ENCODE measurements around the gene NAT16. TPM values are rescaled to one million over a fixed set of nuclear protein-coding genes. Genes with fewer than 3 reads are reported as not detected.
A peak's percentile ranks its signal among the peaks of the same experiment; 100 is the strongest.

Gene NAT16
- total and polyA plus RNA-seq, 2 experiments from 2014 or later = 0.21 to 0.31 TPM

DNA sequence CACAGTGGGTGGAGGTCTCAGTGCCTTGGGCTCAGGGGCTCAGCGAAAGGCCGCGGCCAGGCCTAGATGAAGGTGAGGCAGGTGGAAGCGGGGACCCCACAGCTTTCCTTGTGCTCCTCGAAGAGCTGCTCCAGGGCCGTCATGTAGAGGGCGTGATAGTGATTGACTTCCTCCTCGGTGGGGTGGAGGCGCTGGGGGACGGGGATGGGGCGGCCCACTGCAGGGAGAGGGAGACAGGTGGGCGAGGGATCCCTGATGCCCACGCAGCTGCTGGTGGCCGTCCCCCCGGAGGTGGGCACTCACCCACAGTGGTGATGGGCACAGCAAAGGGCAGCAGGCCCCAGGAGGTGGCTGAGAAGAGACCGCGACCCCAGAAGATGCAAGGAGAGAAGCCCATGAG, 15.8 kb upstream of the NAT16 start (continued):
- TF ChIP-seq, protein P1, sequence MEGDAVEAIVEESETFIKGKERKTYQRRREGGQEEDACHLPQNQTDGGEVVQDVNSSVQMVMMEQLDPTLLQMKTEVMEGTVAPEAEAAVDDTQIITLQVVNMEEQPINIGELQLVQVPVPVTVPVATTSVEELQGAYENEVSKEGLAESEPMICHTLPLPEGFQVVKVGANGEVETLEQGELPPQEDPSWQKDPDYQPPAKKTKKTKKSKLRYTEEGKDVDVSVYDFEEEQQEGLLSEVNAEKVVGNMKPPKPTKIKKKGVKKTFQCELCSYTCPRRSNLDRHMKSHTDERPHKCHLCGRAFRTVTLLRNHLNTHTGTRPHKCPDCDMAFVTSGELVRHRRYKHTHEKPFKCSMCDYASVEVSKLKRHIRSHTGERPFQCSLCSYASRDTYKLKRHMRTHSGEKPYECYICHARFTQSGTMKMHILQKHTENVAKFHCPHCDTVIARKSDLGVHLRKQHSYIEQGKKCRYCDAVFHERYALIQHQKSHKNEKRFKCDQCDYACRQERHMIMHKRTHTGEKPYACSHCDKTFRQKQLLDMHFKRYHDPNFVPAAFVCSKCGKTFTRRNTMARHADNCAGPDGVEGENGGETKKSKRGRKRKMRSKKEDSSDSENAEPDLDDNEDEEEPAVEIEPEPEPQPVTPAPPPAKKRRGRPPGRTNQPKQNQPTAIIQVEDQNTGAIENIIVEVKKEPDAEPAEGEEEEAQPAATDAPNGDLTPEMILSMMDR (conservative IDR thresholded peaks at IDR 0.05; ENCODE audit: low read depth in 2 of 2) = peak in 1 of 2 experiments; percentile 18; a peak in 1 of 4 replicates

DNA sequence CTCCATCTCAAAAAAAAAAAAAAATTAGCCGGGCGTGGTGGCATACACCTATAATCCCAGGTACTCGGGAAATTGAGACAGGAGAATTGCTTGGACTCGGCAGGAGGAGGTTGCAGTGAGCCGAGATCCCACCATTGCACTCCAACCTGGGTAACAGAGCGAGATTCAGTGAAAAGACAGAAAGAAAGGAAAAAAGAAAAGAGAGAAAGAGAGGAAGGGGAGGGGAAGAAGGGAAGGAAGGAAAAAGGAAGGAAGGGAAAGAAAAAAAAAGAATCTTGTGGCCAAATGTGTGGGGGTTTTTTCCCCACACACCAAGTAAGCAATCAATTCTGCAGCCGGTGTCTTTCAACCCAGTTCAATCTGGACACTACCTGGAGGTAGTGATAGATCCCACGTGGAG, 9.0 kb upstream of the NAT16 start:
- Histone ChIP-seq H3K4me3 (no peak overlapping the region), H3F3A (replicated peaks; ENCODE audit: low read depth) (0 out of 2 replicates have a peak, but pooled peaks cover 4% of the 10 kb centered on the region), H3K79me2 (replicated peaks; ENCODE audit: insufficient read depth) (no peaks in the 10 kb centered on the region), H2AFZ (no peak overlapping the region), H3K4me1 (ENCODE audit: insufficient read depth) (no peaks in the 10 kb centered on the region), H3K36me3 (ENCODE audit: insufficient read depth) (no peaks in the 10 kb centered on the region), H3K27me3 (ENCODE audit: insufficient read depth) (no peaks in the 10 kb centered on the region), H3K4me2 (no peak overlapping the region), H3K27ac (ENCODE audit: low read depth) (no peak overlapping the region), H4K20me1 (replicated peaks; ENCODE audit: insufficient read depth) (no peaks in the 10 kb centered on the region), H3K9me2 (ENCODE audit: insufficient read depth) (no peaks in the 10 kb centered on the region)
- DNase-seq (ENCODE audit: low spot score) (no peak), ATAC-seq (no peak)
- Mint-ChIP-seq H3K9me3 (peaks cover 5% of the 10 kb centered on the region; the same call in 2 of the 3 replicates), H3K36me3 (ENCODE audit: low read depth) (no peaks in the 10 kb centered on the region), H3K4me3 (no peak overlapping the region), H3K27ac (no peak overlapping the region), H3K4me1 (no peaks in the 10 kb centered on the region), H3K27me3 (ENCODE audit: insufficient read depth, low read depth, poor library complexity) (peaks cover 6% of the 10 kb centered on the region)
- TF ChIP-seq POLR2AphosphoS5 (IDR thresholded peaks at IDR 0.05; ENCODE audit: low read depth) = no peak
- no peak for TF ChIP-seq EZH2 (IDR thresholded peaks at IDR 0.05; ENCODE audit: low read depth, unreplicated experiment)
- TF ChIP-seq ZNF331 (CRISPR knock-in tag; IDR thresholded peaks at IDR 0.05; ENCODE audit: low read depth) = no peak
- TF ChIP-seq CREB1 (CRISPR knock-in tag; IDR thresholded peaks at IDR 0.05; ENCODE audit: low read depth) = no peak
- TF ChIP-seq, protein P2, sequence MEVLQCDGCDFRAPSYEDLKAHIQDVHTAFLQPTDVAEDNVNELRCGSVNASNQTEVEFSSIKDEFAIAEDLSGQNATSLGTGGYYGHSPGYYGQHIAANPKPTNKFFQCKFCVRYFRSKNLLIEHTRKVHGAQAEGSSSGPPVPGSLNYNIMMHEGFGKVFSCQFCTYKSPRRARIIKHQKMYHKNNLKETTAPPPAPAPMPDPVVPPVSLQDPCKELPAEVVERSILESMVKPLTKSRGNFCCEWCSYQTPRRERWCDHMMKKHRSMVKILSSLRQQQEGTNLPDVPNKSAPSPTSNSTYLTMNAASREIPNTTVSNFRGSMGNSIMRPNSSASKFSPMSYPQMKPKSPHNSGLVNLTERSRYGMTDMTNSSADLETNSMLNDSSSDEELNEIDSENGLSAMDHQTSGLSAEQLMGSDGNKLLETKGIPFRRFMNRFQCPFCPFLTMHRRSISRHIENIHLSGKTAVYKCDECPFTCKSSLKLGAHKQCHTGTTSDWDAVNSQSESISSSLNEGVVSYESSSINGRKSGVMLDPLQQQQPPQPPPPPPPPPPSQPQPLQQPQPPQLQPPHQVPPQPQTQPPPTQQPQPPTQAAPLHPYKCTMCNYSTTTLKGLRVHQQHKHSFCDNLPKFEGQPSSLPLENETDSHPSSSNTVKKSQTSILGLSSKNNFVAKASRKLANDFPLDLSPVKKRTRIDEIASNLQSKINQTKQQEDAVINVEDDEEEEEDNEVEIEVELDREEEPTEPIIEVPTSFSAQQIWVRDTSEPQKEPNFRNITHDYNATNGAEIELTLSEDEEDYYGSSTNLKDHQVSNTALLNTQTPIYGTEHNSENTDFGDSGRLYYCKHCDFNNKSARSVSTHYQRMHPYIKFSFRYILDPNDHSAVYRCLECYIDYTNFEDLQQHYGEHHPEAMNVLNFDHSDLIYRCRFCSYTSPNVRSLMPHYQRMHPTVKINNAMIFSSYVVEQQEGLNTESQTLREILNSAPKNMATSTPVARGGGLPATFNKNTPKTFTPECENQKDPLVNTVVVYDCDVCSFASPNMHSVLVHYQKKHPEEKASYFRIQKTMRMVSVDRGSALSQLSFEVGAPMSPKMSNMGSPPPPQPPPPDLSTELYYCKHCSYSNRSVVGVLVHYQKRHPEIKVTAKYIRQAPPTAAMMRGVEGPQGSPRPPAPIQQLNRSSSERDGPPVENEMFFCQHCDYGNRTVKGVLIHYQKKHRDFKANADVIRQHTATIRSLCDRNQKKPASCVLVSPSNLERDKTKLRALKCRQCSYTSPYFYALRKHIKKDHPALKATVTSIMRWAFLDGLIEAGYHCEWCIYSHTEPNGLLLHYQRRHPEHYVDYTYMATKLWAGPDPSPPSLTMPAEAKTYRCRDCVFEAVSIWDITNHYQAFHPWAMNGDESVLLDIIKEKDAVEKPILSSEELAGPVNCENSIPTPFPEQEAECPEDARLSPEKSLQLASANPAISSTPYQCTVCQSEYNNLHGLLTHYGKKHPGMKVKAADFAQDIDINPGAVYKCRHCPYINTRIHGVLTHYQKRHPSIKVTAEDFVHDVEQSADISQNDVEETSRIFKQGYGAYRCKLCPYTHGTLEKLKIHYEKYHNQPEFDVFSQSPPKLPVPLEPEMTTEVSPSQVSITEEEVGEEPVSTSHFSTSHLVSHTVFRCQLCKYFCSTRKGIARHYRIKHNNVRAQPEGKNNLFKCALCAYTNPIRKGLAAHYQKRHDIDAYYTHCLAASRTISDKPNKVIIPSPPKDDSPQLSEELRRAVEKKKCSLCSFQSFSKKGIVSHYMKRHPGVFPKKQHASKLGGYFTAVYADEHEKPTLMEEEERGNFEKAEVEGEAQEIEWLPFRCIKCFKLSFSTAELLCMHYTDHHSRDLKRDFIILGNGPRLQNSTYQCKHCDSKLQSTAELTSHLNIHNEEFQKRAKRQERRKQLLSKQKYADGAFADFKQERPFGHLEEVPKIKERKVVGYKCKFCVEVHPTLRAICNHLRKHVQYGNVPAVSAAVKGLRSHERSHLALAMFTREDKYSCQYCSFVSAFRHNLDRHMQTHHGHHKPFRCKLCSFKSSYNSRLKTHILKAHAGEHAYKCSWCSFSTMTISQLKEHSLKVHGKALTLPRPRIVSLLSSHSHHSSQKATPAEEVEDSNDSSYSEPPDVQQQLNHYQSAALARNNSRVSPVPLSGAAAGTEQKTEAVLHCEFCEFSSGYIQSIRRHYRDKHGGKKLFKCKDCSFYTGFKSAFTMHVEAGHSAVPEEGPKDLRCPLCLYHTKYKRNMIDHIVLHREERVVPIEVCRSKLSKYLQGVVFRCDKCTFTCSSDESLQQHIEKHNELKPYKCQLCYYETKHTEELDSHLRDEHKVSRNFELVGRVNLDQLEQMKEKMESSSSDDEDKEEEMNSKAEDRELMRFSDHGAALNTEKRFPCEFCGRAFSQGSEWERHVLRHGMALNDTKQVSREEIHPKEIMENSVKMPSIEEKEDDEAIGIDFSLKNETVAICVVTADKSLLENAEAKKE (CRISPR knock-in tag; IDR thresholded peaks at IDR 0.05) = no peak
- TF ChIP-seq, protein P1 (conservative IDR thresholded peaks at IDR 0.05; ENCODE audit: low read depth in 2 of 2) = no peak
- TF ChIP-seq JUNB (IDR thresholded peaks at IDR 0.05; ENCODE audit: unreplicated experiment) = no peak
- no peak for TF ChIP-seq NANOG (IDR thresholded peaks at IDR 0.05; ENCODE audit: borderline replicate concordance)
- TF ChIP-seq EZH2phosphoT487 (IDR thresholded peaks at IDR 0.05; ENCODE audit: unreplicated experiment) = no peak
- TF ChIP-seq STAT1 (IDR thresholded peaks at IDR 0.05; ENCODE audit: unreplicated experiment) = no peak
- no peak for TF ChIP-seq ZNF114 (CRISPR knock-in tag; IDR thresholded peaks at IDR 0.05)
- TF ChIP-seq, protein P3, sequence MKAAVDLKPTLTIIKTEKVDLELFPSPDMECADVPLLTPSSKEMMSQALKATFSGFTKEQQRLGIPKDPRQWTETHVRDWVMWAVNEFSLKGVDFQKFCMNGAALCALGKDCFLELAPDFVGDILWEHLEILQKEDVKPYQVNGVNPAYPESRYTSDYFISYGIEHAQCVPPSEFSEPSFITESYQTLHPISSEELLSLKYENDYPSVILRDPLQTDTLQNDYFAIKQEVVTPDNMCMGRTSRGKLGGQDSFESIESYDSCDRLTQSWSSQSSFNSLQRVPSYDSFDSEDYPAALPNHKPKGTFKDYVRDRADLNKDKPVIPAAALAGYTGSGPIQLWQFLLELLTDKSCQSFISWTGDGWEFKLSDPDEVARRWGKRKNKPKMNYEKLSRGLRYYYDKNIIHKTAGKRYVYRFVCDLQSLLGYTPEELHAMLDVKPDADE (IDR thresholded peaks at IDR 0.05) = no peak
